Right lobe of liver (tissue), 6 donors: ENCODE measurements around the gene HFM1. TPM values are rescaled to one million over a fixed set of nuclear protein-coding genes. Genes with fewer than 3 reads are reported as not detected.

Source experiments
- ATAC-seq, 4 donors: fragments of 200-7000 bp; cut with Tn5 transposase; one replicate each; pipeline ENCODE4 v1.9.1; 2020; ENCODE audit warnings: mild to moderate bottlenecking in 4 of 4, moderate library complexity in 4 of 4
- DNase-seq, 3 donors: peaks; one replicate each; pipeline ENCODE4 v3.0.0-alpha.2; 2020
- H3K27ac ChIP-seq, 3 donors: fragments of 200-600 bp; one replicate each; pipeline ENCODE4 v1.8.0; 2022
- H3K27me3 ChIP-seq, 2 donors: fragments of 200-600 bp; one replicate each; pipeline ENCODE4 v1.8.0; 2022
- H3K36me3 ChIP-seq, 4 donors: fragments of 200-600 bp; sonication (generic) in 1 of 4; one replicate each; pipeline versions ENCODE4 v1.5.1 to v1.8.0; 2017 to 2022; ENCODE audit warnings: control low read depth in 1 of 4
- H3K4me1 ChIP-seq, 4 donors: fragments of 200-600 bp; sonication (generic) in 1 of 4; one replicate each; pipeline versions ENCODE4 v1.5.1 to v1.8.0; 2017 to 2022; ENCODE audit warnings: control low read depth in 1 of 4
- H3K4me3 ChIP-seq, 3 donors: fragments of 200-600 bp; one replicate each; pipeline ENCODE4 v1.8.0; 2022
- H3K9me3 ChIP-seq, 4 donors: fragments of 200-600 bp; sonication (generic) in 1 of 4; one replicate each; pipeline versions ENCODE4 v1.5.1 to v1.8.0; 2017 to 2022; ENCODE audit warnings: control low read depth in 1 of 4
- CTCF ChIP-seq, 4 donors: fragments of 200-600 bp in 3 of 4; fragments of 450-650 bp in 1 of 4; IDR thresholded peaks; one replicate each; pipeline versions ENCODE4 v1.5.1 to v1.8.0; 2016 to 2022; ENCODE audit warnings: antibody characterized with exemption in 4 of 4, mild to moderate bottlenecking in 2 of 4
- POLR2A ChIP-seq: fragments of 450-650 bp; IDR thresholded peaks from one replicate; pipeline ENCODE4 v1.6.1; 2017; ENCODE audit warnings: antibody characterized with exemption, mild to moderate bottlenecking
- WGBS: methylation state at CpG from one replicate; pipeline ENCODE4 v1.1.6; 2018; ENCODE audit warnings: low coverage, low lambda C conversion rate; ENCODE audit not compliant: insufficient coverage; ENCODE audit errors: missing lambda C conversion rate; 5-methylcytosine and 5-hydroxymethylcytosine counted together
- intact Hi-C, 2 donors: fragments of 100-400 bp; cut with DNase I; formaldehyde crosslinking; loops; one replicate each; pipeline versions ENCODE4 v1.11.2 to v1.14.1; 2022
- total RNA-seq, 6 experiments: library from RNA; depleted of rRNA in 2 of 6; stranded (reverse); fragments of >200 nt in 2 of 6; fragmentation: NEBNext Ultra II Directional in 3 of 6; extraction: Animal tissue kit (Norgen Biotek cat#: 25700) in 3 of 6; gene quantifications; one replicate each; pipeline versions ENCODE4 v1.1.0 to v1.2.4, GENCODE V29; 2016 to 2023
- donor health status: DM: no; HTN: yes; CAD: no.
- donor health status: DM: no; HTN: no; CAD: no.
- donor health status: DM: no; HTN: no; CAD: no.
- donor health status: DM: no; HTN: yes; CAD: no.
- donor health status: DM: no; HTN: yes; CAD: no.

HFM1 gene
- total RNA-seq, 6 experiments from 2014 or later: 0.07 to 0.35 TPM; not detected in 4

- H3K27me3 ChIP-seq: no peaks in the 10 kb centered on the region
- no peaks in the 10 kb centered on the region for H3K9me3 ChIP-seq
- TF ChIP-seq CTCF (IDR thresholded peaks at IDR 0.05) (no peak), POLR2A (no peak)
- 43% methylated on average over 4 of the region's 4 CpGs for WGBS
- ATAC-seq (no peak), DNase-seq (no peak)
- intact Hi-C loops: no loop called here
- H3K36me3 ChIP-seq: no peaks in the 10 kb centered on the region
- H3K4me3 ChIP-seq: no peak overlapping the region
- no peaks in the 10 kb centered on the region for H3K4me1 ChIP-seq
- H3K27ac ChIP-seq: no peak overlapping the region
Measured at GRCh38 chr1:91345395-91346005, 59.1 kb downstream of the HFM1 start.

DNA sequence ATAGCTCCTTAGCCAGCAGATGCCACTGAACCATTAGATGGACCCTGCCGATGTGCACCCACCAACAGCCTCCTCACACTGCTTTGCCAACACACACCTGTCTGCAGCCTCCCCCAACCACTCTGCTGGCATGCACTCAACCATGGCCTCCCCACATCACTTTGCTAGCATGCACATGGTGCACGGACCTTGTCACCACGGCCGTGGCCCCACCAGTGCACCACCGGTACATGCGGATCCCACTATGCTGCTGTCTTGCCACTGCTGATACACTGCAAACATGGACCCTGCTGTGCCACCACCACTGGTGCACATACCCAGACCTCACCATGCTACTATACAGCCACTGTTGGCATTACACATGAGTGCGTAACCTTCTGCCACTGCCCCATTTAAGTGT is 66.1 kb downstream of the HFM1 start:
- H3K27me3 ChIP-seq: no peaks in the 10 kb centered on the region
- H3K27ac ChIP-seq: no peak overlapping the region
- ATAC-seq: no peak
- WGBS: no CpG with 5 or more reads among the region's 7 CpGs
- no peak for DNase-seq
- H3K4me3 ChIP-seq: no peak overlapping the region
- intact Hi-C loops: no loop called here
- no peaks in the 10 kb centered on the region for H3K4me1 ChIP-seq
- no peaks in the 10 kb centered on the region for H3K9me3 ChIP-seq
- H3K36me3 ChIP-seq: no peaks in the 10 kb centered on the region
- TF ChIP-seq POLR2A: no peak
- no peak for TF ChIP-seq CTCF (IDR thresholded peaks at IDR 0.05)

GRCh38 chr1:91335603-91336002 is 69.0 kb downstream of the HFM1 start:
- ATAC-seq: no peak
- Histone ChIP-seq H3K27me3 (no peaks in the 10 kb centered on the region), H3K9me3 (no peaks in the 10 kb centered on the region), H3K36me3 (no peaks in the 10 kb centered on the region), H3K4me1 (no peaks in the 10 kb centered on the region), H3K27ac (no peak overlapping the region), H3K4me3 (no peak overlapping the region)
- DNase-seq: no peak
- WGBS: 54% methylated on average over 2 of the region's 2 CpGs
- intact Hi-C loops: no loop called here
- no peak for TF ChIP-seq CTCF (IDR thresholded peaks at IDR 0.05)
- no peak for TF ChIP-seq POLR2A

GRCh38 chr1:91334856-91335255 is 69.8 kb downstream of the HFM1 start:
- H3K27ac ChIP-seq: no peak overlapping the region
- no peak for DNase-seq
- H3K4me1 ChIP-seq: no peaks in the 10 kb centered on the region
- no peak for ATAC-seq
- H3K27me3 ChIP-seq: no peaks in the 10 kb centered on the region
- no peaks in the 10 kb centered on the region for H3K36me3 ChIP-seq
- no peak overlapping the region for H3K4me3 ChIP-seq
- intact Hi-C loops: no loop called here
- H3K9me3 ChIP-seq: no peaks in the 10 kb centered on the region
- 51% methylated on average over 2 of the region's 4 CpGs for WGBS
- TF ChIP-seq CTCF (IDR thresholded peaks at IDR 0.05): no peak
- TF ChIP-seq POLR2A: no peak

- H3K4me1 ChIP-seq: no peaks in the 10 kb centered on the region
- no peak overlapping the region for H3K4me3 ChIP-seq
- no peak overlapping the region for H3K27ac ChIP-seq
- DNase-seq (no peak), ATAC-seq (no peak)
- TF ChIP-seq POLR2A (no peak), CTCF (IDR thresholded peaks at IDR 0.05) (no peak)
- H3K27me3 ChIP-seq: no peaks in the 10 kb centered on the region
- intact Hi-C loops: no loop called here
- H3K36me3 ChIP-seq: no peaks in the 10 kb centered on the region
- no peaks in the 10 kb centered on the region for H3K9me3 ChIP-seq
- 72% methylated on average over 2 of the region's 2 CpGs for WGBS
Measured at GRCh38 chr1:91325456-91325855, 79.2 kb downstream of the HFM1 start.
